Measurements from ENCODE around the gene EVI5.

The EVI5 gene

DNA sequence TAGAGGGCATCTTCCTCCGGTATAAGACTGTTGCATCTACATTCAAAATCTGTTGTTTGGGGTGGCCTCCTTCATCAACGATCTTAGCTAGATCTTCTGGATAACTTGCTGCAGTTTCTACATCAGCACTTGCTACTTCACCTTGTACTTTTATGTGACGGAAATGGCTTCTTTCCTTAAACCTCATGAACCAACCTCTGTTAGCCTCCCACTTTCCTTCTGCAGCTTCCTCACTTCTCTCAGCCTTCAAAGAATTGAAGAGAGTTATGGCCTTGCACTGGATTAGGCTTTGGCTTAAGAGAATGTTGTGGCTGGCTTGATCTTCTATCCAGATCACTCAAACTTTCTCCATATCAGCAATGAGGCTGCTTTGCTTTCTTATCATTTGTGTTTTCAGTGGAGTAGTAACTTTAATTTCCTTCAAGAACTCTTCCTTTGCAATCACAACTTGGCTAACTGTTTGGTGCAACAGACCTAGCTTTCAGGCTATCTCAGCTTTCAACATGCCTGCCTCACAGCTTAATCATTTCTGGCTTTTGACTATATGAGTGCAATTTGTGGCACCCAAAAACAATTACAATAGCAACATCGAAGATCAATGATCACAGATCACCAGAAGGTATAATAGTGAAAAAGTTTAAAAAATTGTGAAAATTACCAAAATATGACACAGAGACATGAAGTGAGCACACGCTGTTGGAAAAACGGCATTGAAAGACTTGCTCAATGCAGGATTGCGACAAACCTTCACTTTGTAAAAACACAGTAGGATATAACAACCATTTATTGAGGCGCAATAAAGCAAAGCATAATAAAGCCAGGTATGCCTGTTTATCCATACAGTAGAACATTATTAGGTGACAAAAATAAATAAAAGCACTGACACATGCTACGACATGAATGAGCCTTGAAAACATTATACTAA lies 241.5 kb downstream of the EVI5 start:
- H3K4me3 ChIP-seq (ENCODE audit: low read depth, low read length), result no peak overlapping the region
- H3K4me1 ChIP-seq, result peaks cover 2% of the 10 kb centered on the region
- no peak overlapping the region for H2AFZ ChIP-seq
- no peaks in the 10 kb centered on the region for H3K27me3 ChIP-seq (ENCODE audit: control insufficient read depth, insufficient read depth, low read length)
- H3K27ac ChIP-seq, result no peak overlapping the region
- H3K79me2 ChIP-seq, result no peaks in the 10 kb centered on the region
- TF ChIP-seq, protein P1, sequence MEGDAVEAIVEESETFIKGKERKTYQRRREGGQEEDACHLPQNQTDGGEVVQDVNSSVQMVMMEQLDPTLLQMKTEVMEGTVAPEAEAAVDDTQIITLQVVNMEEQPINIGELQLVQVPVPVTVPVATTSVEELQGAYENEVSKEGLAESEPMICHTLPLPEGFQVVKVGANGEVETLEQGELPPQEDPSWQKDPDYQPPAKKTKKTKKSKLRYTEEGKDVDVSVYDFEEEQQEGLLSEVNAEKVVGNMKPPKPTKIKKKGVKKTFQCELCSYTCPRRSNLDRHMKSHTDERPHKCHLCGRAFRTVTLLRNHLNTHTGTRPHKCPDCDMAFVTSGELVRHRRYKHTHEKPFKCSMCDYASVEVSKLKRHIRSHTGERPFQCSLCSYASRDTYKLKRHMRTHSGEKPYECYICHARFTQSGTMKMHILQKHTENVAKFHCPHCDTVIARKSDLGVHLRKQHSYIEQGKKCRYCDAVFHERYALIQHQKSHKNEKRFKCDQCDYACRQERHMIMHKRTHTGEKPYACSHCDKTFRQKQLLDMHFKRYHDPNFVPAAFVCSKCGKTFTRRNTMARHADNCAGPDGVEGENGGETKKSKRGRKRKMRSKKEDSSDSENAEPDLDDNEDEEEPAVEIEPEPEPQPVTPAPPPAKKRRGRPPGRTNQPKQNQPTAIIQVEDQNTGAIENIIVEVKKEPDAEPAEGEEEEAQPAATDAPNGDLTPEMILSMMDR (IDR thresholded peaks at IDR 0.05), result no peak
- no peaks in the 10 kb centered on the region for H3K36me3 ChIP-seq (ENCODE audit: control insufficient read depth, insufficient read depth, low read length)
- H3K9me3 ChIP-seq (ENCODE audit: control insufficient read depth, low read length), result no peaks in the 10 kb centered on the region
- no peak overlapping the region for H3K4me2 ChIP-seq (ENCODE audit: low read length)
- H3K9ac ChIP-seq, result no peak overlapping the region

DNA sequence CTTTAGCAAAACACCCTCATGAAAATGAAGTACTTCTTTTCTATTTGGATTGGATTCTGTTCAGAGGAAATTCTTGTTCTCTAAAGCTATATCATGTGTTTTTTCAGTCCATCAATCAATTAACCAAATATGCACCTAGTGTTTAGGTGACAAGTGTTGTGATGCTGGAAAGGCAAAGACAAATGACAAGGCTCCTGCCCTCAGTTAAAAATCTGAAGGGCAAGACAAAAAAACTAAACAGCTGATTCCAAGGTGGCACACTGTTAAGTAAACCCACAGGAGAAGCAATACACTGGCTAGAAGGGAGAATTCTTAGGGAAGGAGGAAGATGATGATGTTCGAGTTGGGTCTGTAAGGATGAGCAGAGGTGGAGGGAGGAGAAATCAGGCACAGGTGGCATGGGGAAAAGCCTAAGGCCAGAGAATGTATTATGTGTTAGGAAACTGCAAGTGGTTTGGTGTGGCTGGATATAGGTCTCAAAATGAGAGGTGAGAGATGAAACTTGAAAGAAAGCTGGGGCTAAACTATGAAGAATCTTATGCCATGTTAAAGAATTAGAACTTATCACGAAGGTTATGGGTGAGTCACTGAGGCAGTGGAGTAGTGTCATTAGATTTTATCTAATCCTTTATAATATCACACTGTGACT lies 246.4 kb downstream of the EVI5 start:
- H3K4me2 ChIP-seq (ENCODE audit: low read length), result no peak overlapping the region
- no peaks in the 10 kb centered on the region for H3K9me3 ChIP-seq (ENCODE audit: control insufficient read depth, low read length)
- no peaks in the 10 kb centered on the region for H3K79me2 ChIP-seq
- no peak overlapping the region for H3K4me3 ChIP-seq (ENCODE audit: low read depth, low read length)
- TF ChIP-seq, protein P1 (IDR thresholded peaks at IDR 0.05), result no peak
- no peak overlapping the region for H2AFZ ChIP-seq
- peaks cover 3% of the 10 kb centered on the region for H3K4me1 ChIP-seq
- H3K27ac ChIP-seq, result no peak overlapping the region
- no peak overlapping the region for H3K9ac ChIP-seq
- H3K36me3 ChIP-seq (ENCODE audit: control insufficient read depth, insufficient read depth, low read length), result no peaks in the 10 kb centered on the region
- no peaks in the 10 kb centered on the region for H3K27me3 ChIP-seq (ENCODE audit: control insufficient read depth, insufficient read depth, low read length)

DNA sequence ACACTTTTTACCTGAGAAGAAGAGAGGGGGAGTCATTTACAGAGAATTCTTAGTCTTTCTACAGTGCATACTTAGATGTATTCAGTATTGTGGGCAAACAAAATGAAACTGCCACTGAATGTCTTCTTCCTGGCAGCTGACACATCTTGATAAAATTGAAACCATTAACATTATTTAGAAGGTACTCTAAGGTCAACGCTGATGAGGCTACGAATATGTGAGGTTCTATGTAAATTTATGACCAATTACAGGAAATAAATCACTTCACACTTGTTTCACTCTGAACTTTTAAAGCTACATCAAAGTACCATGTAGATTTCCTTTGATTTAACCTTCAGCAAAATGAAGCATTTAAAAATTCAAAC lies 246.9 kb downstream of the EVI5 start:
- Histone ChIP-seq H3K79me2 (no peaks in the 10 kb centered on the region), H3K27ac (no peak overlapping the region), H3K27me3 (ENCODE audit: control insufficient read depth, insufficient read depth, low read length) (no peaks in the 10 kb centered on the region), H3K36me3 (ENCODE audit: control insufficient read depth, insufficient read depth, low read length) (no peaks in the 10 kb centered on the region), H3K4me3 (ENCODE audit: low read depth, low read length) (no peak overlapping the region), H3K4me1 (peaks cover 3% of the 10 kb centered on the region), H3K9me3 (ENCODE audit: control insufficient read depth, low read length) (no peaks in the 10 kb centered on the region), H2AFZ (no peak overlapping the region), H3K9ac (no peak overlapping the region), H3K4me2 (ENCODE audit: low read length) (no peak overlapping the region)
- TF ChIP-seq, protein P1 (IDR thresholded peaks at IDR 0.05), result no peak

DNA sequence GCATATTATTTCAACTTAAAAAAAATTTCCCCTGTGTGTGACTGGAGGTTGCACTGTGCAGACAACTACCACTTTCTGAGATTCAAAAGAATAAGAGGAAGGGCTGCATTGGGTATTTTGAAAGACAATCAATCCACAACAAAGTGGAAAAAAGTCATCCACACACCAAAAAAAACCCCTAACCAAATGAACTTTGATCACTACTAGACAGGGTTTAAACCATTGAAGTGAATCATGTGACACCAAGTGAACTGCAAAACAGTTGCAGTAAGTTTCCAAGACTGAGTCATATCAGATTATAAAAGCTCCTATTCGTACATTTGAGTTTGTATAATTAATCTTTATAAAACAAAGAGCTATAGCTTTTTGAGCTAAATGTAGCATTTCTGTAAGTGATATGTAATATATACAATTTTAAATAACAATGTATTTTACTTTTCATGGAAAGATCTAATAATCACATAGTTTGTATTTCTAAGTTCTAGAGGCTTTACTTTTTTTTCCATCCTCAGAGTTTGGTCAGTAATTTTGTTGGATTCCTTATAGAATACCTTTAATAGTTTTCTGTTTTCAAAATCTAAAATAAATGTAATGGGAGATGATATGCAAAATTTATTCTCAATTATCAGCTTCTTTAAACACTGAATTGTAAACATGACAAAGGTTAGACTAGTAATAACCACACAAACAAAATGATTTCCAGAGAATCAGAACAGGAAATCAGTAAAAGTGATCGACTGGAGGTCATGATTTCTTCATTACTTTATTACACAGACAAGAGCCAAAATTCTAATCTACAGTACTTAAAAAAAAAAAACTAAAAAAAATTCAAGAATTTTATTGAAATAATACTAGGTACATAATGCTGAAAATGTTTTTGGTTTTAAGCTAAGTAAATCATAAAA lies 247.7 kb downstream of the EVI5 start:
- no peak overlapping the region for H2AFZ ChIP-seq
- H3K36me3 ChIP-seq (ENCODE audit: control insufficient read depth, insufficient read depth, low read length), result no peaks in the 10 kb centered on the region
- H3K4me3 ChIP-seq (ENCODE audit: low read depth, low read length), result no peak overlapping the region
- H3K79me2 ChIP-seq, result no peaks in the 10 kb centered on the region
- peaks cover 3% of the 10 kb centered on the region for H3K4me1 ChIP-seq
- H3K27ac ChIP-seq, result no peak overlapping the region
- H3K27me3 ChIP-seq (ENCODE audit: control insufficient read depth, insufficient read depth, low read length), result no peaks in the 10 kb centered on the region
- H3K9ac ChIP-seq, result no peak overlapping the region
- no peaks in the 10 kb centered on the region for H3K9me3 ChIP-seq (ENCODE audit: control insufficient read depth, low read length)
- TF ChIP-seq, protein P1 (IDR thresholded peaks at IDR 0.05), result no peak
- no peak overlapping the region for H3K4me2 ChIP-seq (ENCODE audit: low read length)
